Stimulated activated CD8-positive, alpha-beta memory T cell treated with anti-CD3 and anti-CD28 coated beads, Interleukin-4, amount 100 ng/mL, for 24 hours (primary cell): Measurements from ENCODE around the gene ZBBX.
"Not testable (repeated sequence)": the region's sequence is repeated elsewhere in the genome, so short reads cannot be mapped to it uniquely, and the experiment has no call there.

Experiments
- DNase-seq: peaks from one replicate; pipeline ENCODE4 v3.0.0-alpha.2; 2020; ENCODE audit warnings: low read depth

The ZBBX gene, protein sequence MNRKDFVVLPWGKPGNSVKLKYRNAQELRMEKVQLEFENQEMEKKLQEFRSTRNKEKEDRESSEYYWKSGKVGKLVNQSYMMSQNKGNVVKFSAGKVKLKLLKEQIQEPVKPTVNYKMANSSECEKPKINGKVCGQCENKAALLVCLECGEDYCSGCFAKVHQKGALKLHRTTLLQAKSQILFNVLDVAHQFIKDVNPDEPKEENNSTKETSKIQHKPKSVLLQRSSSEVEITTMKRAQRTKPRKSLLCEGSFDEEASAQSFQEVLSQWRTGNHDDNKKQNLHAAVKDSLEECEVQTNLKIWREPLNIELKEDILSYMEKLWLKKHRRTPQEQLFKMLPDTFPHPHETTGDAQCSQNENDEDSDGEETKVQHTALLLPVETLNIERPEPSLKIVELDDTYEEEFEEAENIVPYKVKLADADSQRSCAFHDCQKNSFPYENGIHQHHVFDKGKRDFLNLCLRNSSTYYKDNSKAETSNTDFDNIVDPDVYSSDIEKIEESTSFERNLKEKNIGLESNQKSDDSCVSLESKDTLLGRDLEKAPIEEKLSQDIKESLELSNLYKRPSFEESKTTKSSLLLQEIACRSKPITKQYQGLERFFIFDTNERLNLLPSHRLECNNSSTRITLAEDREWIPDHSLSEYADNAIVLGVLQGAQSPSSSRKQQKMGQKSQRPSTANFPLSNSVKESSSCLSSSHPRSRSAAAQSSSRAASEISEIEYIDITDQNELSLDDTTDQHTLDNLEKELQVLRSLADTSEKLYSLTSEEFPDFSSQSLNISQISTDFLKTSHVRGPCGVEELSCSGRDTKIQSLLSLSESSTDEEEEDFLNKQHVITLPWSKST

DNA sequence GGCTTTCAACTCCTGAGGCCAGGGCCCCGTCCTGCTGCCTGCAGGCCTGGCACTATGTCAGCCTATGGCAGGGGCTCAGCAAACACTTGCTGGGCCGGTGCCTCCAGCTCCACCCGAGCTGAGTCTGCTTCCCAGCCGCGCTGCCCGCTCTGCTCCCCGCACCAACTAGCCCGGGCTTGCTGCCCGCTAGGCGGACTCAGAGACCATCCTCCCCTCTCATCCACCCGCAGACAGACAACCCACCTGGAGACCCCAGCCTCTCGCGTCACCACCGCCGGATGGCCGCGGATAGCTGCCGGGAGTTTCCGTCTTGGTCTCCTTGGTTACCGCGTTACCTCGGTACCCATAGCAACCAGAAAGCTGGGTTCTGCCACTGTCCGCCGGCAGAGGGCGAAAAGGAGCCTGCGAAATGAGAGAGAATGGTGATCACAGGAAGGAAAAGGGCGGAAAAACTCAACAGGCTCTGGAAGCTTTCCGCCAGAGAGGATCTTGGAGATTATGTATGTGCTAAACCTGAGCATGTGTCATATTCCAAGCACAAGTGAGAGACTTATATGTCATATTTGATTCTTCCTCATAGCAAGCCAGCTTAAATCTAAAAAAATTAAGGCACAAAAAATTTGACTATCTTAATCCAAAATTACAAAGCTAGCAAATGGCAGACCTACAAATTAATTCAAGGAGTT, at the start of gene ZBBX:
TSS of gene ZBBX (minus strand) at position 294 of the 686 bp plus-strand sequence. CDS start 7,396 bp downstream, outside the sequence.
- DNase-seq = peak; percentile 71

DNA sequence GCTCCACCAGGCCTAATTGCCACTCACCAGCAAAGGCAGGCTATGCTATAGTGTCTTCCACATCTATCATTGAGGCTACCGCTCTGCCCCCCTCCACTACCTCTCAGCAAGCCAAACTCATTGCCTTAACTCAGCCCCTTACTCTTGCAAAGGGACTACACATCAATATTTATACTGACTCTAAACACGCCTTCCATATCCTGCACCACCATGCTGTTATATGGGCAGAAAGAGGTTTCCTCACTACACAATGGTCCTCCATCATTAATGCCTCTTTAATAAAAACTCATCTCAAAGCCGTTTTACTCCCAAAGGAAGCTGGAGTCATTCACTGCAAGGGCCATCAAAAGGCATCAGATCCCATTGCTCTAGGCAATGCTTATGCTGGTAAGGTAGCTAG, 46.9 kb upstream of the ZBBX start:
- not testable (repeated sequence) for DNase-seq

DNA sequence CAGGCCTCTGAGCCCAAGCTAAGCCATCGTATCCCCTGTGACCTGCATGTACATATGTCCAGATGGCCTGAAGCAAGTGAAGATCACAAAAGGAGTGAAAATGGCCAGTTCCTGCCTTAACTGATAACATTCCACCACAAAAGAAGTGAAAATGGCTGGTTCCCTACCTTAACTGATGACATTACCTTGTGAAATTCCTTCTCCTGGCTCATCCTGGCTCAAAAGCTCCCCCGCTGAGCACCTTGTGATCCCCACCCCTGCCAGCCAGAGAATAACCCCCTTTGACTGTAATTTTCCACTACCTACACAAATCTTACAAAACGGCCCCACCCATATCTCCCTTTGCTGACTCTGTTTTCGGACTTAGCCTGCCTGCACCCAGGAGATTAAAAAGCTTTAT, 42.3 kb upstream of the ZBBX start:
- not testable (repeated sequence) for DNase-seq

DNA sequence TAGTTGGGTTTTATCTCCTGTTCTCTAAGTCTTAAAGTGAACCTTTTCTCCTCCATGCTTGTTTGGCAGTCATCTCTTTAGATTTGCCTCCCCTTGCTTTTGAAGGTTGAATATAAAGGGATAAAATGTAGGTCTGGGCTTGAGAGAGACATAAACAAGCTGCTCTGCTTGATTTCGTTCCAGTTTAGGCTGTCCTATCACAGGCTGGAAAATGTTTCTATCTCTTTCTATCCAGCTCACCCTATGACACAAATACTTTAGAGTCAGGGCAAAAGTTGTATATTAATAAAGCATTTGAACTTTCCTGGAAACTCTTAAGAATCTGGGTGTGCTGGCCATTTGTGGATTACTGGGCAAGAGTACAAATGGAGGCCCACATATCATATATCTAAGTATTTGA, 29.5 kb upstream of the ZBBX start:
- DNase-seq = no peak

DNA sequence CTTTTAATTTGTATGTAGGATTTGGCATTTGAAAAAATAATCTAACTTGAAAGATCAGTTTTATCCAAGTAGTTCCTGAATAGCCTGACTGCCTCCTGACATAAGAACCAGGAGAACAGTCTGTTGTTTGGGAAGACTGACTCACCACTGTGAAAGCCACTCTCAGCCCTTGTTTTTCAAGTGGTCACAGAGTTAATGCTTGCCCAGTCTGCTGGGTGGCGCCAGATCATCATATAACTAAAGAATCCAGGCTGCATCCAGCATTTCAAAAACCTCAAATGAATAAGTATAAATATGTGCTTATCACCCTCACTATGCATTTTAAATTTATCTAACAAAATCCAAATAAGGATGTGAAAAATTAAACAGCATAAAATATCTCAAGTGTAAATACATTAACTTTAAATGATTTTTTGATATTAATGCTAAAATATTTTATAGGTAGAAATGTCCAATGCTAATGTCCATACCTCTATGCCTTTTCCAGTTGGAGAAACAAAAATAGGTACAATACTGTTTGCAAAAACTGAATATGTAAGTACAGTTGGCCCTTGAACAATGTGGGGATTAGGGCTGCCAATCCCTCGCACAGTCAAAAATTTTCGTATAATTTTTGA, 26.9 kb upstream of the ZBBX start:
- no peak for DNase-seq

DNA sequence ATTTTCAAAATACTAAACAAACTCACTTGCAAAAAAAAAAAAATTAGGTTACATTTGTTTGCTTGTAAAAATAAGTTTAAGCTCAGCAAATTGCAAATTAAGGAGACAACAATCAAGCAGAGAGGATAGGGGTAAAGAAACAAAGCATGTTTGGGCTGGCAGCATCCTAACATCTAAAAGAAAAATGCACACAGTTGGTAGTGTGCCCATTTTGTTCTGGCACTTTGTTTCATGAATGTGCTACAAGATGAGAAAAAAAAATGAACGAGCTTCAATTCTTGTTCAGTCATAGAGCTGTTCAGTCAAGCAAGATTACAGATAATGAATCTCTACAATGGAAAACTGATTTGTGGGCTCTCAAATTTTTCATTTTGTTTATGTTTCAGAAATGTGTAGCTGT, 17.7 kb upstream of the ZBBX start:
- DNase-seq = no peak

DNA sequence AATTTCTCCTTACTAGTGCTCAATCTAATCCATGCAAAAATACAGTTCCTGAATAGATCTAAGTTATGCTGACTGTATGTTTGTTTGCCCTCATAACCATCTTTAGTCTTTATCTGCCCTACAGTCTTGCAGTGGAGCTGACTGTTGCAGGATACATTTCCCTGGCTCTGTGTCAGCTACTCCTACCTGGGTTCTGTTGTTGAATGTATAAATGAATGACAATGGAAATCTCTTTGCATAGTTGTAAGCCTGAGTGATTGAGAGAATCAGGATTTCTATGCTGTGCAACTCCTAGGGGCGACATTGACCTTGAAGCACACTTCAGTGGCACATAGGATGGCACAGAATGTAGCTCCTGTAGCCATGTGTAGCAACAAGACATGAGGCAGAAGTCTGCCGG, 16.0 kb upstream of the ZBBX start:
- no peak for DNase-seq

DNA sequence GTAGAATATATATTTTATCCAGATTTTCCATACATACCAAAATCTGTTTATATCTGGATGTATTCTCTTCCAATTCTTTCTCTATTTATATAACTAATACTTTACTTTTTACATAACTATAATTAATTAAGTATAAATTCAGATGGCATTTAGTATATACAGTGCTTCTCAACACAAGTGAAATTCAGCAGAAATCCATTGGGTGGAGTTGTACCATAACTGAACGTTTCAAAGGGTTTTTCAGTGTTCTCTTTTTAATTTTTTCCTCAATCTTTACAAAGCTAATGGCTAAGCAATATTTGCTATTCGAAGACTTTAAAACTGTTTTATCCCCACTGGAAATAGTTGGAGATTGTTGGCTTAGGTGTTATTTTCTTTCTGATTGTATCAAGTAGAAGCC, 13.9 kb upstream of the ZBBX start:
- no peak for DNase-seq

DNA sequence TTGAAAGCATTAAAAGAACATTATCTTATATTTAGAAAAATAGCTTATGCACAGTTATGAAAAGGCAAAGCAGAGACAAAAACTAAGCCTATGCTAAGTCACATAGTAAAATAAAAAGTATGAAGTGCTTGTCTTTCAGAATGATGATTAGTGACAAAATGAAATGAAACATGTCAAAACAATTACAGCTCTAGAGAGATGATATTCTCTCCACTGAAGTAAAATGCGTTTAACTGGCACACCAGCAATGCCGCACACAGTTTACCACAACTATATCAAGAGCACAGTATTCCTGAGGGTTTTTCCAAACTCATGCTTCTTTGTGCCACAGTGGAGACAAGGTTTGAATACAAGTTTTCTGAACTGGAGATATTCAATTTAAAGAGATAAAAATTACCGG, 2.1 kb upstream of the ZBBX start:
- no peak for DNase-seq

DNA sequence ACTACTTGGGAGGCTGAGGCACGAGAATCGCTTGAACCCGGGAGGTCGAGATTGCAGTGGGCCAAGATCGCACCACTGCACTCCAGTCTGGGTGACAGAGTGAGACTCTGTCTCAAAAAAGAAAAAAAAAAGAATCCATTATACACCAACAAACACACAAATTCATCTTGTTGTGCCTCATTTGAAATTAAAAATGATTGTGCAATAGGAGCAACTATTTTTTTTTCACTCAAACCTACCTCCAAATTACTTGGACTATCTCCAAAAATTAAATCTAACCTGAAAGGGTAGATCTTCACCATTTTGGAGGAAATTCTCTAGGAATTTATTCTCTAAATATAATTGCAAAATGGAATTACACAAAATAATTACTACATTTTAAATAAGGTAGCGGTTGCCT, 4.6 kb downstream of the ZBBX start:
- no peak for DNase-seq

DNA sequence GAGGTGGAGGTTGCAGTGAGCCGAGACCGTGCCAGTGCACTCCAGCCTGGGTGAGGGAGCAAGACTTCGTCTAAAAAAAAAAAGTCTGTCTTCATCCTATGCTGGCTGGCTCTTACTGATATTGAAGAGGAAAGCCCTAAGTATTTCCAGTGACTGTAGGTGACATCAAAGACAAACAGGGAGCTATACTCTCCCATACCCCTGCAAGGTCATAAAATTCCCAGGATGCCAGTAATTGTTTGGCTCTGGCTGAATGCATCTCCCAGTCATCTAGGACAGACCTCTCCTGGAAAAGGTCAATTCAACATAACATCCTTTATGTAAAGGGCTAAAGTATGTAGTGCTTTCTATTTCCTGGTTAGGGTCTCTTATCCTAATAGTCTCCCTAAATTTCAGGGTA, 8.0 kb downstream of the ZBBX start:
- no peak for DNase-seq

DNA sequence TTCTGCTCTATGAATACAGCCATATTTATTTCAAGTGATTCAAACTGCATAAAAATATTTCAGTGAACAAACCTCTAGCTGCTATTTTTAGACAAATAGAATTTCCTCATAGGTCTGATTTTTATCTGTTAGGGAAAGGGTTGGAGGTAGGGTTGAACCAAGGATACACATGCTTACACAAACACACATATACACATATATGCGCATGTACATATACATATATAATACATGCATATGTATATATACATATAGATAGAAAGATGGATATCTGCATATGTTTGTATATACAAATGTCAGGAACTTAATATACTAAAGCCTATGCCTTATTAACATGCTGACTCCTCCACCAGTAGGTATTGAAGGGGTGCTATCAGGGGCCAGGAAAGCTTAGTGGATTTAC, 18.1 kb downstream of the ZBBX start:
- DNase-seq = no peak

DNA sequence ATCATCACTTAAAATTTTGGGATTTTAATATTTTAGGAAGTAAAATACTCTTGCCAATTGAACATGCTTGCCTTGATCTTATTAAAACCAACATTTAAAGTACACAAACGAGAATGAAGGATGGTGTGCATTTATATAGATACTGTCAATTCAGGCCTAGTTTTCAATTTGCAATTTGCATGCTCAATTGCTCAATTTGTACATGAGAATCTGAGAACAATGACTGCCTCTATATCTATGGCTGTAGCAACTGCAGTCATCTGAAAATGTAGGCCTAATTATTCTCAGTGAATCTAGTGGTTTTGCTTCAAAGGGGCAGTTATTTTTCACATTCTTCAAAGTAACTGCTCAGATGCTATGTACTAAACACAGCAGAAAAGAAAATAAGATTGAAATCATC, 18.8 kb downstream of the ZBBX start:
- DNase-seq = no peak

DNA sequence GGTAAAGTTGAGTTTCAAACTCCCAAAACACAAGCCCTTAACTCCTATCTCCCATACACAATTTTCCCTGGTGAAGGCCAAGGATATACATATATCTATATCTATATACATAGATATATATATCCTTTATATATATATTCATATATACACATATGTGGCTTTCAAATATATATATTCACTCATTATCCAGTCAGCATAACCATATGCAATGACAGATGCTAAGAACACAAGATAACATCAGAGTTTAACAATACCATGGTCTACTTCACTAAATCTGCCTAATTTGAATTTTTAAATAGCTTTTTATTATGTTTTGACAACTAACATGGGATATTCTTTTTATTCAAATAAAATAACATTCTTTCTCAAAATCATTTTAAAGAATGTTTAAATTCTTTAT, 24.7 kb downstream of the ZBBX start:
- no peak for DNase-seq

DNA sequence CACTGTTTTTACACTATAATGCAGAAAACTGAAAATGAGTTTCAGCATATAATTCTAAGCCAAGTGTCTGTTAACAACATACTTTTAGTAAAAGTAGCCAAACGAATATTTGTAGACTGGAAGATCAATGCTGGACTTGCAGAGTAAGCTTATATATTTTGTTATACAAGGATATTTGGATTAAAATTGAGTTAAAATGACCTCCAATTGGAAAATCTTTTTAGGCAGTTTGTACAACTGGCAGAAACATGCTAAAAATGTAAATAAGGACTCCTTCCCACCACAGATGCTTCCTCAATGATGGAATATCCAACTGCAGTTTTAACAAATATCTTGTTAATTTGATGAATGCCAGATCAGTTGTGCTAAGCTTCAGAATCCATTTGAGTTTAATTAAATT, 25.3 kb downstream of the ZBBX start:
- DNase-seq = no peak

DNA sequence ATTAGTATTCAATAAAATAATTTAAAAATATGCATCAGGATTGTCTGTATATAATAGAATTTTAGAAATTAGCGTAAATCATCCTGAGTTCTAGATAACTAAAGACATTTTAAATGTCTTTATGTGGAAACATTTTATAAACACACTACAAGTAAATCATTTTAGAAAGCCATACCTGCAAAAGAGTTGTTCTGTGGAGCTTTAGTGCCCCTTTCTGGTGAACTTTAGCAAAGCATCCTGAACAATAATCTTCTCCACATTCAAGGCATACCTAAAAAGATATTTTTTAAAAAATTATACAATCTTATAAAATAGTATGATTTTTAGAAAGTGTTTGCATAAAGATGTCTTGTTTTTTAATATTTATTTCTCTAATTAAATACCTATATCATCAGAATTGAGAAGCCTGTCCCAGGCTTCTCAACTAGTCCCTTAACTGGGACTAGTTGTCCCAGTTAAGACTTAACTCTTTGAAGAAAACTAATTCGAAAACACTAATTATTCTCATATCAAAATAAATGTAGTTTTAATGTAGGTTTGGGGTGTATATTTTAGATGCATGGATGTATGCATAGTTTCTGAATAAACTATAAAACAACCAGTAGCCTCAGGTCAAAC, 29.7 kb downstream of the ZBBX start:
- no peak for DNase-seq

DNA sequence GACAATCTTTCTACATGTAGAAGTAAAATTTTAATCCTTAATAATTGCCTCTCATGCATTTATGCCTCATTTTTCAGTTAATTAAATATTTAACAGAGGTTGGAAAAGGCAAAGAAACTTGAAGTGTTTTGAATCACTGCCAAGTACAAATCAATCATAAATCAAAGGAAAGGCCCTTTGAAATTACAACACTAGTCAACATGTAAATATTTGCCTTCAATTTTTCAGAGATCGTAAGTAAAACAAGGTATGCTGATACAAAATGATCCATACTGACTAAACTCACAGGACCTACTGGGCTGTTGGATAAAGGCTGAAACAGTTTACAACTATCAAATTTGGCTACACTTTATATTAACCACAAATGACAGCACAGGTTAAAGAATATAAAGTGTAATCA, 33.9 kb downstream of the ZBBX start:
- no peak for DNase-seq

DNA sequence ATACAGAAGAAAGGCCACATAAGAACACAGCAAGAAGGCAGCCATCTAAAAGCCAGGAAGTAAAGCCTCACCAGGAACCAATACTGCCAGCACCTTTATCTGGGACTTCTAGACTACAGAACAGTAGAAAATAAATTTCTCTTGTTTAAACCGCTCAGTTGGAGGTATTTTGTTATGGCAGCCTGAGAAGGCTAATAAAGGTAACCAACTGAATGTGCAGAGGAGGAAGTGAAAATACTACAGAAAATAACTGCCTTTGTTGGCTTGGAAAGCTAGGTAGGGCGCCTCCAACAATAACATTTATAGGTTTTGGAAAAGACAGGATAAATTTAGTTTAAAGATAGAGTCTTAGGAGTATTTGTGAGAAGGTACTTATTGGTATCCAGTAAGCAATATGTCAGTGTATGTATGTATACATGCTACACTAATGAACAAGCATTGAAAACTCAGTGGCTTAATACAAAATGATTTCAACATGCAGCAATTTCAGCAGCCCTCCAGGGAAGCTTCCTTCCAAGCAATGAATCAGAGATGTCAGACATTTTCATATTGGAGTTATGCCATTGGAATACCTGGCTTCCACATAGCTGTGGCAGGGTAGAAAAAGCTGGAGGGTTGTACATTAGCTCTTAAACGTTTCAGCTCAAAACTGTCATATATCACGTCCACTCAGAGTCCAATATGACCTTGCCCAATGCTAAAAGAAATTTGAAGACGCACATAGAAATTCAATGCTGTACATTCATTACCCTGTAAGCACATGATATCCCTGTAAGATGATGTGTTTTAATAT, 48.9 kb downstream of the ZBBX start:
- DNase-seq = no peak

DNA sequence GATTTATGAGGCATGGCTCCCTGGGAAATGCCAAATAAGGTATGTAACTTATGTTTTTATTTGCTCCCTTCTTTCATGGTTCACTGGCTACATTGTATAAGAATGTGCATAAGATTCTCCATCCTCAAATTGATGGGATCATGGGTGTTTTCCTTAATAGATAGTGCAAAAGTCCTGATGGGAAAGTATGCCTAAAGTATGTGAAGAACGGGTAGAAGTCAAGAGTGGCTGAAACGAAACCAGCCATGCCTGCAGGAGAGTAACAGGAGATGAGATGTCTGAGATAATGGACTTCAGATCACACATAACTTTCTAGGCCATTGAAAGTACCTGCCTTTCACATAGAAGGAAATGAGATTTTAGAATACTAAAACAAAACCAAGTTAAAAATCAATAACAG, 56.5 kb downstream of the ZBBX start:
- DNase-seq = no peak

DNA sequence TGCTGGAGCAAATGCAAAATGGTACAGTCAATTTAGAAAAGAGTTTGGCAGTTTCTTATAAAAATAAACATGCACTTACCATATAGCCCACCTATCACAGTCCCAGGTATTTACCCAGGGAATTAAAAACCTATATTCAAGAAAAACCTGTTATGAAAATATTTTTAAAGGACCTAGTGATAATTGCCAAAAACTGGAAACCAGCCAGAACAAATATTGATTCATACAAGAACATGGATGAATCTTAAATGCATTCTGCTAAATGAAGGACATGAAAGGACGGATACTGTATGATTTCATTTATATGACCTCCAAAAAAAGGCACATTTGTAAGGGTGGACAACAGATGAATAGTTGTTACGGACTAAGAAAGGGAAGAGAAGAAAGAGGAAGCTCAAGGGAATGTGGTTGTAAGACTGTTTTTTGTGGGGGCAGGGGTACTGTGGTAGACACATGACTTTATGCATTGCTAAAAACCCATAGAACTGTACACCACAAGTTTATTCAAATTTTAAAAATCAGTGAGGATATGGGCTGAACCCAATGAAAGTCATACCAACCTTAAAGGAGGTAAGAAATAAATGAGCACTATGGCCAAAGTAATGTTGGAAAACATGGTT, 61.0 kb downstream of the ZBBX start:
- no peak for DNase-seq

DNA sequence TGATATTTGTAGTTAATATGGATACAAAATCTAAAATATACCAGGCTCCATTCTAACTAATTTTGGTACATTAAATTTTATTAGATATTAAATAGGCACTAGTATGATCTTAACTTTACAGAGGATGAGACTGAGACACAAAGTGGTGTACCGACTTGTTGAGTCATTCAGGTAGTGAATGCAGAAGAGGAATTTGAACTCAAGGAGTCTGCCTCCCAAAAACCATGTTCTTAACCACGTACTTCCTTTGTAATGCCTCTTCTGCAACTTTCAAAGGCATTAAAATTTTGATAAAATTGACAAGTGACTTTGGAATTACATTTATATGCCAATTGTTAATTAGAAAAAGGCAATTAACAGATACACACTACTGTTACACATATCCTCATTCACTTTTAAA, 61.8 kb downstream of the ZBBX start:
- no peak for DNase-seq
